Renal cortical epithelial cell (primary cell): ENCODE data around the gene KRTAP5-8. TPM values are rescaled to one million over a fixed set of nuclear protein-coding genes. Genes with fewer than 3 reads are reported as not detected.
"Not testable (repeated sequence)": the region's sequence is repeated elsewhere in the genome, so short reads cannot be mapped to it uniquely, and the experiment has no call there.

ENCODE experiments used
- DNase-seq: peaks from one replicate; pipeline ENCODE4 v3.0.0-alpha.2; 2011; ENCODE audit warnings: low read depth
- total RNA-seq: library from RNA; depleted of rRNA; stranded (reverse); fragments of >200 nt; gene quantifications from 2 replicates; pipeline ENCODE4 v1.2.3, GENCODE V29; 2014

KRTAP5-8 gene, protein sequence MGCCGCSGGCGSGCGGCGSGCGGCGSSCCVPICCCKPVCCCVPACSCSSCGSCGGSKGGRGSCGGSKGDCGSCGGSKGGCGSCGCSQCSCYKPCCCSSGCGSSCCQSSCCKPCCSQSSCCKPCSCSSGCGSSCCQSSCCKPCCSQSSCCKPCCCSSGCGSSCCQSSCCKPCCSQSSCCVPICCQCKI
- total RNA-seq: not detected in 2 replicates

DNA sequence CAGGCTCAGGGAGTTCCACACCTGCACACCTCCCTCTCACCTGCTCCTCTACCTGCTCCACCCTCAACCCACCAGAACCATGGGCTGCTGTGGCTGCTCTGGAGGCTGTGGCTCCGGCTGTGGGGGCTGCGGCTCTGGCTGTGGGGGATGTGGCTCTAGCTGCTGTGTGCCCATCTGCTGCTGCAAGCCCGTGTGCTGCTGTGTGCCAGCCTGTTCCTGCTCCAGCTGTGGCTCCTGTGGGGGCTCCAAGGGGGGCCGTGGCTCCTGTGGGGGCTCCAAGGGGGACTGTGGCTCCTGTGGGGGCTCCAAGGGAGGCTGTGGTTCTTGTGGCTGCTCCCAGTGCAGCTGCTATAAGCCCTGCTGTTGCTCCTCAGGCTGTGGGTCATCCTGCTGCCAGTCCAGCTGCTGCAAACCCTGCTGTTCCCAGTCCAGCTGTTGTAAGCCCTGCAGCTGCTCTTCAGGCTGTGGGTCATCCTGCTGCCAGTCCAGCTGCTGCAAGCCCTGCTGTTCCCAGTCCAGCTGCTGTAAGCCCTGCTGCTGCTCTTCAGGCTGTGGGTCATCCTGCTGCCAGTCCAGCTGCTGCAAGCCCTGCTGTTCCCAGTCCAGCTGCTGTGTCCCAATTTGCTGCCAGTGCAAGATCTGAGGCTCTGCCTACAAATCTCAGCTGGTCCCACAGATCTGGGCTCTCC, at the start of gene KRTAP5-8:
Gene KRTAP5-8 (plus strand): TSS at position 49 of the 689 bp plus-strand sequence. CDS start 31 bp downstream, at position 80.
- not testable (repeated sequence) for DNase-seq

DNA sequence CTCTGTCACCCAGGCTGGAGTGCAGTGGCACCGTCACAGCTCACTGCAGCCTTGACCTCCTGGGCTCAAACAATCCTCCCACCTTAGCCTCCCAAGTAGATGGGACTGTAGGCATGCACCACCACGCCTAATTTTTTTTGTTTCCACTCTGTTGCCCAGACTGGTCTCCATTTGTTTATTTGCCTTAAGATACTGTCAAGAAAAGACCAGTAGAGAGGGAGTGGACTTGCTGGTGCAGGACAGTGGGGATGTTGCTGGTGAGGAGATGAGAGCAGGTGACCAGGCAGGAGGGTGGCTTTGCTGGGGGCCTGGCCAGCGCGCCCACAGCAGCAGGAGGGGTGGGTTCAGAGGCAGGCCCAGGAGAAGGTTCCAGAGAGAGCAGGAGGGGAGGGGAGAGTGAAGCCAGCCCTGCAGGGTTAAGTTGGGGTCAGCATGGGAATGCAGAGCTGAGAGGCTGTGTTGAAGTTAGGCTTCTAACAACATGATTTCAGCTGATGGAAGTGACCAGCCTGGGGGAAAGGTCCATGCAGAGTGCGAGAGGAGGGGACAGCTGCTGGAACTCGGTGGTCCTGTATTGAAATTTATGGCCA, 49.0 kb upstream of the KRTAP5-8 start:
- no peak for DNase-seq

DNA sequence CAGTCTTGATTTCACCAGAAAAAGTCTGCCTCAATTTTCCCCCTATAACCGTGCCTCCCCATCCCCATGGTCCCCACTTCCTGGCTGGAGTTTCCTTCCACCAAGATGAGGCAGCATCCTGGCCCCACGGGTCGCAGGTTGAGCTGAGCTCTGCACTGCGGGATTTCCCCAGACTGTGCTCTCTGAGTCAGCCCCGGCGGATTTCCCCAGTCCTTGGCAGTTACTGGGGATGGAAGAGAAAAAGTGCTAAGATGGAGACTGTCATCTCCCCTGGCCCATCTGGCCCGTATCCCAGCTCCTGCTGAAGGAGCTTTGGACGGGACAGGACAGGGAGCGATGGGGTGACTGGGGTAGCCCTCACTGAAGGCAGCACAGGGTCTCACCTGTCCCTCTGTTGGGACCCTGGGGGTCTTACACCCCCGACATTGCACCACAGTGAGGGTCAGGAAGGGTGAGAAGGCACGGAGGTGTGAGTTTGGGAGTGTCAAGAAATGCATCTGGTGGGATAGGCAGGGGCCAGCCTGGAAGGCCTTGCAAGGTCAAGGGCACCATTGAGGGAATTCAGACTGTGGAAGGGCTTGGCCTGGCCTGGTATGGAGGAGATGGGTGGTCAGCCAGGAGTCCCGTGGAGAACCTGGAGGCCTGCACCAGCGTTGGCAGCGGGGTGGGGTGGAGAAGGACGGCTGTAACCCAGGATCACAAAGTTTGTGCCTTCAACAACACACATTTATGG, 48.3 kb upstream of the KRTAP5-8 start:
- DNase-seq: peak; percentile 43

DNA sequence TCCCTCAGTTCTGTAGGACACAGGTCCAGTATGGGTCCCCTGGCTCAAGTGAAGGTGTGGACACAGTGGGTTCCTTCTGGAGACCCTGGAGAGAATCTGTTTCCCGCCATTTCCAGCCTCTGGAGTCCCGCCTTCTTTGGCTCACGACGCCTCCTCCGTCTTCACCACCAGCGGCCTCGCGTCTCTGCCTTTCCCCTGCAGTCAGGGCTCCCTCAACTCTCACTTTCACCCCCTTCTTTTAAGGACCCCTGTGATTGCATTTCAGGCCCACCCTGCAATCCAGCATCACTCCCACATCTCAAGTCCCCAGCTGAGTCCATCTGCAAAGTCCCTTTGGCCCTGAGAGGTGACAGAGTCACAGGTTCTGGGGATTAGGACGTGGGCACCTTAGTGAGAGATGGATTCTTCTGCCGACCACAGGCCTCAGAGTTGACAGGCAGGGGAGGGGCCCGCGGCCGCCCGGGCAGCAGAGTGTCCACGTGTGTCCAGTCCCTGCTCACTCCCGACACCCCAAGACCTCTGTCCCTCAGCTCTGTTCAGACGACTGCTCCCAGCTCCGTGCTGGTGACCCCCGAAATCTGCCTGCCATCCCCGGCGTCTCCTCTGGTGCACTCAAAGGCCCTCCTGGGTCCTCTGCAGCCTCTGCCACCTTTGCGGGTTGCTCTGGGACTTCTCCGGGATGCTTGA, 47.6 kb upstream of the KRTAP5-8 start:
- no peak for DNase-seq

DNA sequence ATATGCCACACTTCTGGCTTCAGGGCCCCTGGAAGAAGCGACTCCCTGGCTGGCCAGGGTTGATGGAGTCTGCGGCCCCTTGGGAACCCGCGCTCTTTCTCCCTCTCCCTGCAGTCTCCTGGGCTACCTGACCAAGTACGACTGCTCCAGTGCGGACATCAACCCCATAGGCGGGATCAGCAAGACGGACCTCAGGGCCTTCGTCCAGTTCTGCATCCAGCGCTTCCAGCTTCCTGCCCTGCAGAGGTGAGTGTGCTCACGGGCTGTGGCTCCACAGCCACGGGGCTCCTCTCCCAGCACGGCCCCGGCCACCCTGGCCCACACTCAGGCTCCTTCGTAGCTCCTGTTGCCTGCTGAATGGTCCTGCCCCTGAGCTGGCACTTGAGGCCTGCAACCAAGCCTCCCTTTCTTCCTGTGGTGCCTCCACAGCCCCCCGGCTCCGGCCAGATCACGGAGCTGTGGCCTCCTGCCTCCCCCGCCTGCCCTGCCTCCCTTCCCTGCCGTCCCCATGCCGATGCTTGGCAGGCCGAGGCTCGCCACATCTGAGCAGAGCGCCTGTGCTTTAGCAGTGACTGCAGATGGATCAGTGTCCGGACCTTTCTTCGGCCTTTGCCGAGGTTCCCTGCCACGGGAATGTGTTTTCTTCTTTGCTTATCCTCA, 47.0 kb upstream of the KRTAP5-8 start:
- no peak for DNase-seq

DNA sequence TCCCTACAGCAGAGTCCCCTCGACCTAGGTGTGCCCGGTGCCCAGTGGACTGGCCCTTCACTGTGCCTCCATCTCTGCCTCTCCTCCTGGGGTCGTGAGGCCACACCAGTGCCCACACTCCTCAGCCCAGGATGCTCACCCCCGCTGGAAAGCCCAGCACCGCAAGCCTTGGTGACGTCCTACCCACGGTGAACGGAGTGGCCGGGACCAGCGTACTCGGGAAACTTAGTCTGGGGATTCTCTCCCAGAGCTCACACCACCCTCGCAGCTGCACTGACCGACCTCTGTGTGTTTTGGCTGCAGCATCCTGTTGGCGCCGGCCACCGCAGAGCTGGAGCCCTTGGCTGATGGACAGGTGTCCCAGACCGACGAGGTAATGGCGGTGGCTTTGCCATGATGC, 46.3 kb upstream of the KRTAP5-8 start:
- no peak for DNase-seq

DNA sequence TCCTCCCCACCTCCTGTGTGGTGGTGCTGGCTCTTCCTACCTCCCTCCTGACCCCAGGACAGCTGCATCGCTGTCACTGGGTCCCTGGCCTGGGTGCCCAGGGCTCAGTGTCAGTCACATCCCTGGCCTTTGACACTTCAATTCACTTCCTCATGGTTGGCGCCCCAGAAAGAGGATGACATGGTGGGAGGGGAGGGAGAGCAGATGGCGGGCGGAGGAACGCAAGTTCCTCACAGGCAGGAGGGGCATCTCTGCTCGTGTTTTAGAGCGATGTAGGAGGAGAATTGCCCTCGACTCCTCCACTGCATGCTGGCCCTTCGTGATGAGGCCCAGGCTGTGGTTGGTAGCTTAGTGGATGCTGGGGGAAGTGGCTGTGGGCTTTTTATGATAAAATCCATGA, 45.9 kb upstream of the KRTAP5-8 start:
- no peak for DNase-seq

DNA sequence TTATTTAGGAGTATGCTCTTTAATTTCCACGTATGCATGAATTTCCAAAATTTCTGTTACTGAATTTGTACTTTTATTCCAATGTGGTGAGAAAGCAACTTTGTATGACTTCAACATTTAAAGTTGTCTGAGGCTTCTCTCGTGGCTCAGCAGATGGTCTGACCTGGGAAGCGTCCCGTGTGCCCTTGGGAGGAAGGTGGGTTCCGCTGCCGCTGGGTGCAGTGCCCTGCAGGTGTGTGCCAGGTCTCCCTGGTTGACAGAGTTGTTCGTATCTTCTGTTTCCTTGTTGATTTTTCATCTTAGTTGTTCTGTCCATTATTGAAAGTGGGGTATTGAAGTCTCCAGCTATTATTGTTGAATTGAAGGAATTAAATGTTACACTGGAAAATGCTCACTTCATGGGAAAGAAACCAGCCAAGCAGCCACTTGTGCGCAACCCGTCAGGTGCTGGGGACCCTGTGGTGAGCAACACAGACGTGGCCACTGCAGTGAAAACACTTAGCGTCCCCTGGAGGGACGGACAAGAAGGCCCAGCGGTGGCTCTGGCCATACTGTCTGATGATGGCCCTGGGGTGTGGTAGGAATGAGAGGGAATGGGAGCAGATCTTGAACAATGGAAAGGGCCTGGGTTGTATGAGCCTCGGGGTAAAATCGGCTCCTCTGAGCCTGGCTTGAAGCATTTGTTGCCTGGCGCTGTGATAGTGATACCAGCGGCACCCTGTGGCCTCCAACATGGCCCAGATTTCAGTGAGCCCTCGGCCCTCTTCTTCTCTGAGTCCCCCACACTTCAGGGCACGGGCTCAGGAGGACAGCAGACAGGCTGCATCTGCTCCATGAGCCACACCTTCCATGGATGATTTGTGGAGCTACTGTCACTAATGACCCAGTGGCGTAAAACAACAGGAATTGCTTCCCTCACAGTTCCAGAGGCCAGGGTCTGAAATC, 42.3 kb upstream of the KRTAP5-8 start:
- DNase-seq: no peak

DNA sequence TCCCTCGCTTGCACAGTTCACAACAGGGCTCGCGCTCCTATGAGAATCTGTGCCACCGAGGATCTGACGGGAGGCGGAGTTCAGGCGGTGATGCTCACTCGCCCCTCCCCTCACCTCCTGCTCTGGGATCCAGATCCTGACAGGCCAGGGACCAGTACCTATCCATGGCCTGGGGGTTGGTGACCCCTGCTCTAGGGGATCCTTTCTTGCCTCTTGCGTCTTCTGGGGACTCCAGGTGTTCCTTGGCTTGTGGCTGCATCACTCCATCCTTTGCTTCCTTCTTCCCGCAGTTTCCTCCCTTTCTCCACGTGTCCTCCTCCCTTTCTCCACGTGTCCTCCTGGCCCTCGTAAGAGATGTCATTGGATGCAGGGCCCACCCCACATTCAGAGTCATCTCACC, 41.4 kb upstream of the KRTAP5-8 start:
- no peak for DNase-seq

DNA sequence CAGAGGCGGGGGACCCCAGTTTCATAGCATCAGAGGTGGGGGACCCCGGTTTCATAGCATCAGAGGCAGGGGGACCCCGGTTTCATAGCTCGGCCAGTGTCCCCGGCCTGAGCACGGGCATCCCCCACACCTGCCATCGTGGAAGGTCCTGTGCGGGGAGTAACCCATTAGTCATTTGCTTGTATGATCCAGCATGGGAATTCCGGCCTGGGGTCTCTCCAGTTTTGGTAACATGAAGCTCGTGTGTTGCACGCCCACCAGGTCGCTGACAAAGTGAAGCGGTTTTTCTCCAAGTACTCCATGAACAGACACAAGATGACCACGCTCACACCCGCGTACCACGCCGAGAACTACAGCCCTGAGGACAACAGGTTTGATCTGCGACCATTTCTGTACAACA, 39.7 kb upstream of the KRTAP5-8 start:
- no peak for DNase-seq

DNA sequence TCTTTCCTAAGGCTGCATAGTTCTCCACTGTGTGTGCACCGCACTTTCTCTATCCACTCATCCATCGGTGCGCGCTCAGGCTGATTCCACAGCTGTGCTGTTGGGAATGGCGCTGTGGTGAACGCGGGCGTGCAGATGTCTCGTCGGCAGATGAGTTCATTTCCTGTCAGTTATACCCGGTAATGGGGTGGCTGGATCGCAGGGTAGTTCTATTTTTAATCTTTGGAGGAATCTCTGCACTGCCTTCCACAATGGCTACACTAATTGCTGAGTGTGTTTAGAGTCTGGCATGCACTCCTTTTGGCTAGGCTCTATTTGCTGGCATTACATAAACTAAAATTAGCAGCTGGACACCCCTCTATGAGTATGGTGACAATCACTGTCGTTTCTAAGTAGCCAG, 38.7 kb upstream of the KRTAP5-8 start:
- DNase-seq: no peak

DNA sequence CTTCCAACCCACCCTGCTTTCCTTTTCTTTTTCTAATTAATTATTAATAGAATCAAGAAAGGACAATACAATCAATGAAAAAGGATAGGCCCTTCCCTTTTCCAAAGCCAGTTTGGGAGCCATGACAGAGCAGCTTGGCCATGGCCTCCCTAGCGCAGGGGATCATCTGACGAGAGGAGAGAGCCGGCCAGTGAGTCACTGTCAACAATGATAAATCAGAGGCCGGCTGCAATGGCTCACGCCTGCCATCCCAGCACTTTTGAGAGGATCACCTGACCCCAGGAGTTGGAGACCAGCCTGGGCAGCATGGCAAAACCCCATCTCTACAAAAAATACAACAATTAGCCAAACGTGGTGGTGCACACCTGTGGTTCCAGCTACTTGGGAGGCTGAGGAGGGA, 38.3 kb upstream of the KRTAP5-8 start:
- DNase-seq: no peak

DNA sequence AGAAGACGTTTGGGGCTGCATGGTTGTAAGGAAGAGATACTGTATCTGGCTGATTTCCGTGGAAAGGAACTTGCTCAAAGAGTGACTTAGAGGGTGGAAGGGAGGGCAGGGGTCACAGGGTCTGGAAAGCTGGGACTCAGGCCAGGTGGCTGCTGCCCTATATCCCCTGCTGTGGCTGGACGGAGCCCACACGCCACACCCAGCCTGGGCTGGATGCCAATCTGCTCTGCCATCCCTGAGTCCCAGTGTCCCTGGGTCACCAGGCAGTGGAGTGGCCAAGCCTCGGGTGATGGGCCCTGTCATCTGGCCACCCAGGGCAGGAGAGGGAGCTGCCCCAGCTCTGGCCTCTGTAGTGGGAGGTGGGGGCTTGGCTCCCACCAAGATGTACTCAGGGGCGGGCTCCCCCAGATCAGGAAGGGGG, 37.2 kb upstream of the KRTAP5-8 start:
- no peak for DNase-seq

DNA sequence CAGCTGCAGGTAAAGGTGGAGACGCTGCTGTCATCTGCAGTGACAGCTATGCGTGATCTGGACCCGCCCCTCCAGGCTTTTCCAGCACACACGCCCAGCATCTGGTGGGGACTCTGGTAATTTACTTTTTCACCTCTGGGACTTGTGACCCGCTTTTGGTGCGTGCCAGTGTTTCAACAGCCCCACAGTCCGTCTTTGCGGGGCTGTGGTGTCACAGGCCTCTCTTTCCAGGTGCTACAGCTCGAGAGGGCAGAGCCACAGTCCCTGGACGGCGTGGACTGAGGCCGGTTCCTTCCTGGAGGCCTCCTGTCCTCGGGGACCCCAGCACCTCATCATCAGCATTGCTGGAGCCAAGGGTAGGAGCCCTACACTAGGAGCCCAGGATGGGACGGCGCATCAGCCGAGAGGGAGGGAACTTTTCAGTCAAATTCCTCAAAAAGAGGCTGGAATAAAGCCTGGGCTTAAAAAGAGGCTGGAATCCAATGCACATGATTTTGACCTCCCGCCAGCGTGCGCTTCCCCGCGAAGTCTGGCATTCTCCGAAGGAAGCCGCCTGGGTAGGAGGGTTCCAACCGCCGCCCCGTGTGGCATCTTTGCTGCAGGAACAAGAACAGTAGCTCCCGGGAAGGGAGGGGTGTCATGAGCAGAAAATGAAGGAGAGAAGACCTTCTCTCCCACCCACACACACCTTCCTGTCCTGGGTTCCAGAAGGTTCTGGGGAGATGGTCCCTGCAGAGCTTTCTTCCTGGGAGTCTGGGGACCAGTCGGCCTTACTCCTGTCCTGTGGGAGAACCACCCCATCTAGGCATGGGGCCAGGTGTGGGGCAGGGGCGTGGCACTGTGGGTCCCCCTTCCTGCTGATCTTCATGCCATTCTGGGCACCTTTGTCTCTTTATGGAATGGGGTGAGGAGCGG, 36.5 kb upstream of the KRTAP5-8 start:
- DNase-seq: no peak

DNA sequence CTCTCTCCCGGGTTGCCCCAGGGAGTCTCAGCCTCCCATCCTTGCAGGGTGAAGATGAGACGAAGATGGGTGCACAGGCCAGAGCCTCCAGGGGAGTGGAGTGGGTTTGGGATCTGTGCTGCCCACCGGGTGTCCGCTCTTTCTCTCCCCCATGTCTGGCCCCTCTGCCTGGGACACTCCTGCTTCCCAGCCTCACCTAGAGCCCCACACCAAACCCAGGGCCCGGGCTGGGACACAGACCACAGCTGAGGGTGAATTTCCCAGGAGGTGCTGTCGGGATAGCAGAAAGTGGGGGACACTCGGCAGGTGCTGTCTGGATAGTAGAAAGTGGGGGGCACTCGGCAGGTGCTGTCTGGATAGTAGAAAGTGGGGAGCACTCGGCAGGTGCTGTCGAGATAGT, 35.8 kb upstream of the KRTAP5-8 start:
- no peak for DNase-seq

DNA sequence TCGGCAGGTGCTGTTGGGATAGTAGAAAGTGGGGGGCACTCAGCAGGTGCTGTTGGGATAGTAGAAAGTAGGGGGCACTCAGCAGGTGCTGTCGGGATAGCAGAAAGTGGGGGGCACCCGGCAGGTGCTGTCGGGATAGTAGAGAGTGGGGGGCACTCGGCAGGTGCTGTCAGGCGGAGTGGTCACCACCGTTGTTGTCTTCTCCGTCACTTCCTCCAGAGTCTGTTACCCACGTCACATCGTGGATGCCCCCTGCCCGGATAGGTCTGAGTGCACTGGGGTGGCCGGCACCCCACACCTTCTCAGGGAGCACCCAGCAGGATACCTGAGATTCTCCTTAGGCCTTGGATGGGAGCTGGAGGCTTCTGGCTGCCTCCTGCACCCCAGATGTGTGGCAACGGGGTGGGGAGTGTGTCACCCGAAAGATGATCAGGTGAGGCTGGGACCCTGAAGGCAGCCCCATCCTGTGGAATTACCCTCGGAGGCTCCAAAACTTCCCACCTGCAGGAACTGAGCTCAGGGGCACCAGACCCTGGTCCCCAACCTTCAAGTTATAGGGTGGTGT, 34.9 kb upstream of the KRTAP5-8 start:
- DNase-seq: no peak

DNA sequence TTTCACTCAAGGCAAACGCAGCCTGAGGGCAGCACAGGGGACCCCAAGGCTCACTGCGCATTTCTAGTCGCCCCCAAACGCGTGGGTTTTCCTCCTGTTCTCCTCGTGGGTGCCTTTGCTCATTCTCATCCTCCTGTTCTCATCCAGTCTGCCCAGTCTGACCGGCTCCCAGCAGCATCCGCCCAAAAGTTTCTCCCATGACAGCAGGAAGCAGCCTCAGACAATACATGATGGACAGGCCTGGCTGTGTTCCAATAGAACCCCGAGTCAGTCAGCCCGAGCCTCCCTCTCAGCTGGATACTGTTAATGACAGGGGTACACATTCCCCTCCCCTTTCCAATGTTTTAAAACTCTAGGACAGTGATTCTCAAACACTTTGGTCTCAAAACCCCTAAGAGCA, 33.3 kb upstream of the KRTAP5-8 start:
- no peak for DNase-seq

DNA sequence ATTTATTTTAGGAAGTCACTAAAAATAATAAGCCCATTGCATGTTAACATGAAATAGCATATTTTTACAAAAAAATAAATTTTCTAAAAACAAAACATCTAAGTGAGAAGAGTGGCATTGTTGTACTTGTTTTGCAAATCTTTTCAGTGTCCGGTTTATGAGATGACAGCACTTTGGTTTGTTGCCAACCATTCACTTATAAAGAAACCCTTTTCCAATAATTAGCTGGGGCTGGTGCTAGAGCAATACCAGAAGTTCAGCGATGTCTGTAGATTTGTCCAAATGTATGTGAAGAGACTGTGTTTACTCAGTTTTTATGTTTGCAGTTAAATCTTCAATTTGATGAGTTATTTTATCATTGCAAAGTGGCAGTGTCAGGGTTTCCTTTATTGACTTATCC, 32.8 kb upstream of the KRTAP5-8 start:
- no peak for DNase-seq

DNA sequence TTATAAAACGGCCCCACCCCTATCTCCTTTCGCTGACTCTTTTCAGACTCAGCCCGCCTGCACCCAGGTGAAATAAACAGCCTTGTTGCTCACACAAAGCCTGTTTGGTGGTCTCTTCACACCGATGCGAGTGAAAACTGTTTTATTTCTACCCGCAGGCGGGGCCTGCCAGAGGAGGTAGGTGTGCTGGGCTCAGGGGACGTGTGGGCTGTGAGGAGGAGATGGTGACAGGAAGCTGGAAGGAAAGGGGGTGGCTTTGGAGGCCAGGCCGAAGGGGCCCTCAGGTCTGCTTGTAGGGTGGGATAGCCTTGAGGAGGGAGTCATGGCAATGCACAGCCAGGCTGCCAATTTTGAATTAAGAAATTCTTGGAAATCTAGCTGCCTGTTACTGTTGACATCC, 32.0 kb upstream of the KRTAP5-8 start:
- no peak for DNase-seq
